Glomerular visceral epithelial cell (primary cell): ENCODE results near the gene SCYL3.
A peak's percentile ranks its signal among the peaks of the same experiment; 100 is the strongest.
"Not testable (repeated sequence)": the region's sequence is repeated elsewhere in the genome, so short reads cannot be mapped to it uniquely, and the experiment has no call there.

ENCODE experiments used
- DNase-seq: peaks from one replicate; pipeline ENCODE4 v3.0.0-alpha.2; 2016; ENCODE audit errors: extremely low spot score

The SCYL3 gene, protein sequence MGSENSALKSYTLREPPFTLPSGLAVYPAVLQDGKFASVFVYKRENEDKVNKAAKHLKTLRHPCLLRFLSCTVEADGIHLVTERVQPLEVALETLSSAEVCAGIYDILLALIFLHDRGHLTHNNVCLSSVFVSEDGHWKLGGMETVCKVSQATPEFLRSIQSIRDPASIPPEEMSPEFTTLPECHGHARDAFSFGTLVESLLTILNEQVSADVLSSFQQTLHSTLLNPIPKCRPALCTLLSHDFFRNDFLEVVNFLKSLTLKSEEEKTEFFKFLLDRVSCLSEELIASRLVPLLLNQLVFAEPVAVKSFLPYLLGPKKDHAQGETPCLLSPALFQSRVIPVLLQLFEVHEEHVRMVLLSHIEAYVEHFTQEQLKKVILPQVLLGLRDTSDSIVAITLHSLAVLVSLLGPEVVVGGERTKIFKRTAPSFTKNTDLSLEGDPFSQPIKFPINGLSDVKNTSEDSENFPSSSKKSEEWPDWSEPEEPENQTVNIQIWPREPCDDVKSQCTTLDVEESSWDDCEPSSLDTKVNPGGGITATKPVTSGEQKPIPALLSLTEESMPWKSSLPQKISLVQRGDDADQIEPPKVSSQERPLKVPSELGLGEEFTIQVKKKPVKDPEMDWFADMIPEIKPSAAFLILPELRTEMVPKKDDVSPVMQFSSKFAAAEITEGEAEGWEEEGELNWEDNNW

DNA sequence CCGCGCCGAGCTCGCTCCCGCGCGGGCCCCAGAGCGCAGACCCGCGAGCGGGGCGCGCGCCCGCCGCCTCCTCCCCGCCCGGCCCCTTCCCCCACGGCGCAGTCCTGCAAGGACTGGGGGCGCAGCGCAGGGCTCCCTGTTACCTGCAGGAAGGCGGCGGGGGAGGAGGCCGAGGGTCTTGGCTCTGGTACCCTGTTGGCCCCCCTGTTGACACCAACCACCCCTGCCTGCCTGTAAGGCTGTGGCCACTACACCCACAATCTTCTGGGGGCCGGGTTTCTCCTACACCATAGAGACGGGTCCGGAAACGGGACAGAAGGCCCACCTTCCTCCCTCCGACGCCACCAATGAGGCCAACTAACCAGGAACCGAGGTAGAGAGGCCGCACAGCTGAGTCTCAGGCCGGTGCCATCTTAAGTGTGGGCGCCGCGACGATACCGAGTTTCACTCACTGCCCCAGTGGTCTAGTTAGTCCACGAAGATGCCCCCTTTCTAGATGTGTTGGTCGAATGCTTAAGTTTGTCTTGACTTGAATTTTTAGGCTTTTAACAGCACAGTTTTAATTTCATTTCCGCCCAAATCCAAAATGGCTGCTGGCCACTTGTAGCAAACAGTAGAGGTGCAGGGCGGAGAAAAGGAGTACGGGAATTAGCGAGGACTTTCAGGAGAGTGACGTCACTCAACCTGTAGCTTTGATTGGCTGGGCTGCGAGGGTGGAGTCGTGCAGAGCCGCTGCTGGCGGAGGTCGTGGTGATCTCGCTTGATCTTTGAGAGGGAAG, at the start of gene SCYL3:
SCYL3 (minus strand) TSS at position 252 of the 779 bp plus-strand sequence. CDS start 5,056 bp downstream, outside the sequence.
- peak; percentile 96 for DNase-seq

DNA sequence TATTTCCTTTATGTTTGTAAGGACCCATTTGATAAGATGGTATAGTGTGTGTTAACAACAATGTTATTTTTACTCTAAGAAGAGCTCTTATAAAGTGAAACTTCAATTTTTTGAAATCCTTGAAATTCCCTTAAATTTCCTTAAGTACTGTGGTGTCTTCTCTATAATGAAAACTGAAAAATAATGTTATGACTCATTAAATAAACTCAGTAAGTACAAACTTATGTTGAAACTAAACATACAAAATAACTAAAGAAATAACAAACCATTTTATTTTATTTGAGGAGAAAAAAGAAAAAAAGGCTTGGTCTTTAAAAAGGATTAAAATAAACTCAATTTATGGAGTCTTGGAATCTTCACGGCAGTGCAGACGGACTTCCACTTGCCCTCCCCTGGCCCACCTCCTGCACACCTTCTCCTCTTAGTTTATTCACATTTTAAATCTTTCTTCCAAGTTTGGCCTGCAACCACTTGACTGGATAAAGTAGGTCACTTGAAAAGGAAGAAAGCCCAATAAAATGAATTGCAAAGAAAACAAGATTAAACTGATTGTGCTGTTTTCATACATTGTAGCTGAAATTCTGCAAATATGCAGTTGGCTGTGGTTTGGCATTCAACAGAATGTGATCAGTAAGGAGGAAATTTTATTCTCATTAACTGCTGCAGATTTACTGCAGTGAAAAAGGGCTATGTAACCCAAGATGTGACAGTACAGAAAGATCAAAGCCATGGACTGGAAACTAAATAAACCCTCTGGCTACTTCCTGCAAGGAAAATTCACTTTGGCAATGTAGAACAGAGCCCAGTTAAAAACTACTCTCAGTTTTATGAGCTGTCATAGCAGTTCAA, 48.5 kb upstream of the SCYL3 start:
- no peak for DNase-seq

DNA sequence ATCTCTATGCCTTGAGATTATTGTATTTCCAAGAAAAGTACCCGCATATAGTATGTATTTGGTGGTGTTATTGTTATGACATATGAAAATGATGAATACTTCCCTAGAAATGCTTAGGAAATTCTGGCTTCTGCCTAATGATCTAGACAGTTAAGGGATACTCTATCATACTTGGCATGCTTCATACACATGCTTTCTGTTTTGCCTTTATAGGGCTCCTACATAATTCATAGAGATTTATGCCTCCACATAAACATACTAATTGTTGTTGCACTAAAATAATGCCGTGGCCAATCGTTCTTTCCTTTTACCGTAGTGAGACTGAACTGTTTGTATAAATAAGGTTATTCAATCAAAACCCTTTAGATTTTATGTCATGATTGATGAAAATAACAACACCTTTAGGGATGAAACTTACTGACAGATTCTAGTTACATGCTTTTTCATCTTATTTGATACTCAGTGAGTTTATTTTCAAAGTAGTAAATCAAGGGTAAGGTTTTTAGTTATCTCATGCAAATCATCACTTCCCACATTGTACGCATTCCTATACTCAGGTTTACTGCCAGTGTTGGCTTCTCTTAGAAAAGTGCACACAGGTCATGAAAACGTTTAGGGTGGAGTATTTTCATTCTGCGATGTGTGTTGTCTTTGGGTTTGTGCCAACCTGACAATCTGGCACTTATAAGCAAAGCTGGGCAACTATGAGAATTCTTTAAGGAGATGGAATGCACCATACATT, 40.5 kb upstream of the SCYL3 start:
- peak; percentile 51 for DNase-seq

DNA sequence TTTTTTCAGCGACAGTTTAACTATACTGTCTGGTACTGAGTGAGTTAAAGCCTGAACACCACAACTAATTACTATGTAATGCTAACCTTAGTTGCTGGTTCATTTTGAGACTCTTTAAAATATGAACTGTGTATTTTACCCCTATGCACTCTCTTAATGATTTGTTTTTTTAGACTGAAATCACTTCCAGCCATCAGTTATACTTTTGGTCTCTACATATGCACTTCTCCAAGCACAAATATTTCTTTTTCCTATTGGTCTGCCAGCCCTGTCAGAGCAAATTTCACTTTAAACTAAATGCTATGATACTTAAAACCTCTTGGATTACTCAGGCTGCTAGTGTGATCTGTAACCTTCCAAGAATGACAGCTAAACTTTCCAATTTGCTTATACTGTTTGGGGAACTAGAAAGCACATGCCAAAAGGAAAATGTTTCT, 38.1 kb upstream of the SCYL3 start:
- DNase-seq: no peak

DNA sequence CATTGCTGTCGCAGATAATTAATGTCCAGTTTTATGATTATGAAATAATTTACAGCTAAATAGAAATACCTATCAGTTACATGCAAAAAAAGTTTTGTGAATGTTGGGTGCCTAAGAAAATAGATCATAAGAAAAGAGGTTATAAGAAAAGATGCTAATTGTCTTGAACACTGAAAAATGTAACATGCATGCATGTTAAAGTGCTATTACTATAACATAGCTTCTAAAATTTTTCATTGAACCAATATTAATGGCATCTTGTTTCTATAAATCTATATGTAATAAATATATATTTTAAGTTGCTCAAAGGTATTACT, 35.5 kb upstream of the SCYL3 start:
- no peak for DNase-seq

DNA sequence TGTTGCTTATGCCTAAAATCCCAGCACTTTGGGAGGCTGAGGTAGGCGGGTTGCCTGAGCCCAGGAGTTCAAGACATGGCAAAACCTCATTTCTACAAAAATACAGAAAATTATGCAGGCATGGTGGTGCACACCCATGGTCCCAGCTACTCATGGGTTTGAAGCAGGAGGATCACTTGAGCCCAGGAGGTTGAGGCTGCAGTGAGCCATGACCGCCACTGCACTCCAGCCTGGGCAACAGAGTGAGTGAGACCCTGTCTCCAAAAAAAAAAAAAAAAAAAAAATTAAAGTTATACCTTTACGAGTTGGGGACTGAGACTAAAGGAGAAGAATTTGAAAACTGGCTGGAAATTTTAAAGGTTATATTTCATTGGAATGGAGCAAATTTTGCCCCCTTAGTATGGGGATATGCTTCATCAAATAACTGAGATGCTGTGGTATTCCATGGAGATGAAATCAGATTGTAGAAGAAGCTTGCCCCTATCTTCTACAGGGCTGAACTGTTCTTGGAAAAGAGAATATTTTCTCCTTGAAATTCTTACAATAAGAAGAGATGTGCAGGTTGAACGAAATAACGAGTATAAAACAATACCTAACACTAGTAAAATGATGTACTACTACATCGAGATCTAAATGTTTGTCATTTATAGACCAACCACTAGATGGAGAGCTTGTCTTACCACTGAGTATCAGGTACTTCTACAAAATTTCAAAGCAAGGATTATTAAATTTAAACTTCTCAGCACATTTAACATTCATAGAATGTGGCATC, 34.9 kb upstream of the SCYL3 start:
- peak; percentile 52 for DNase-seq

DNA sequence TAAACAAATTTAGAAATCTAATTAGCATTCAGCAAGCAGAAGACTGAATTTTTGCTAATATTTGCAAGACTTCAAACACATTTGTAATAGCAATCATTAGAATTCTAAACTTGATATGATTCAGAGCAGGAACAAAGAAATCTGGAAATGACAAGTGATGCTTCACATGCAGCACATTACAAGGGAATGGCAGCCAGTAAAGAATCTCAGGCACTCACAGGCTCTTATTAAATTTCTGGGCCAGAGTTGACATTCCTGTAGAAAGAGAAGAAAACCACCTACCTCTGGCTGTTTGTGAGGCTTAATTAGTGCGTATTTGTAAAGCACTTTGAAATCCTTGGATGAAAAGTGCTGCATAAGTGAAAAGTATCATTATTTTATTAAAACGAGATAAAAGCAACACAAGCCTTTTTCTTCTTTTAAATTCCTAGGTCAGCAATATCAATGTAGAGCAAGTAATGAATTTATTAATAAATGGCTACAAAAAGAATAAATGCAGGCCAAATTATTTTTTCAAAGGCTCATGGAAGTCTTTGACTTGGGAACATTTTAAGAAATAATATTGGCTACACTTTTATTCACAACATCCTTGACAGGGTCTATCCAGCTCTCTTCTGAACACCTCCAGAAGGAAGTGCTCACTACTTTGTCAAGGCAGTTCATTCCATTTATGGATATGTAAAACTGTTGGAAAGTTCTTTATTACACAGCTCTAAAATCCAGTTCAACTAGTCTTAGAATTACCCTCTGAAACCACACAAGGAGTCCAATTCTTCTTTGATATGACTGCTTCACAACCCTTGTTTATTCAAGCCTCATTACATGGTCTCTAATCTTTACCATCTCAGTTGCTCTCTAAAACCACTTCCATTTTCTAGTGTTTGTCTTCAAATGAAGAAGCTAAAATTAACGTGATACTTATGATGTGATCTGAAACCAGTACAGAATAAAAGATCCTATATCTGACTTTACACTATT, 32.1 kb upstream of the SCYL3 start:
- DNase-seq: no peak

DNA sequence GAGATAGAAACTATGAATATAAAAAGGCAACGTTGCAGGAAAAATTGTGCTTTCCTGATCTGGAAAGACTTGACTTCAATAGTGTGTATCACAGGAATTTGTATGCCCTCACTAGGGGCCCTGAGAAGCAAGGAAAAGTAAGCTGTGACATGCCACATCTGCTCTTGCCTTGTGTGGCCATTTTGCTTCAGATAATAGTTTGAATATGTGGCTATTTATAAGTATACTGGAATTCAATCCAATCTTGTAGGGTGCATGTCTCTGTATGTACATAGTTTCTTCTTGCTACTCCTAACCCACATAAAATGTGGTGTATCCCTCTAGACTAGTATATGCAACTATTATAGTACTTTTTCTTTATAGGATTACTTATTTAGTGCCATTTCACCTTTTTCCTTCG, 31.1 kb upstream of the SCYL3 start:
- no peak for DNase-seq

DNA sequence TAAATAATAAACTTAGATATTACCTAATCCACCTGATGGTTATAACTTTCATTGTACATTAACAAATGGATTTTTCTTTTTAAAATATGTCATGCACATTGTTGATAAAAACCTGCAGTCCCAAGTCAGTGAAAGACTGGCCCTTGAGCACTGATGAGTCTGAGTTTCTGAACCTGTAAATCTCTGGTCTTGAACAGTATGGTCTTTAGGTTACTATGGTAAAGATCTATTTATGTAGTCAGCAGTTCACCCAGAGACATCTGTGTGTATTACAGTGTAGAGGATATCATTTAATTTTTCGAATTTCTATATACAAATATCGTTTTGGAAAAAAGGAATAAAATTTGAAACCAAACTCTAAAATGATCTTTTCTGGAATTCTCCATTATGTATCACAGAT, 30.4 kb upstream of the SCYL3 start:
- no peak for DNase-seq

DNA sequence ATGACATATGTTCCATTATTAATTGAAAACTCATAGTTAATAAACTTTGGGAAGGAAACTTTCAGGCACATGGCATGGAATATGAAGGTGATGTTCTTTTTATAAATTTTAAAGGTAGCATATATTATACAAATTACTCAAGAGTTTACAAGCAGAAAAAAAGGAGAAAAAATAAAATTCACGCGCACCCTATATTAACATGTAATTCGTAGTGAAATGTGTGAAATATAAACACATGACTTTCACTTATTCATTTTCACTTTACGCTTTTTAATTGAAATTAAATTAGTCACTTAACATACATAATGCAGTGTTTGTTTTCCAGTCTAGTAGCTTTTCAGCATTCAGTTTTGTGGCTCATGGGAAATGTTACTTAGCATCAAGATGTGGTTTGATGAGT, 27.4 kb upstream of the SCYL3 start:
- no peak for DNase-seq

DNA sequence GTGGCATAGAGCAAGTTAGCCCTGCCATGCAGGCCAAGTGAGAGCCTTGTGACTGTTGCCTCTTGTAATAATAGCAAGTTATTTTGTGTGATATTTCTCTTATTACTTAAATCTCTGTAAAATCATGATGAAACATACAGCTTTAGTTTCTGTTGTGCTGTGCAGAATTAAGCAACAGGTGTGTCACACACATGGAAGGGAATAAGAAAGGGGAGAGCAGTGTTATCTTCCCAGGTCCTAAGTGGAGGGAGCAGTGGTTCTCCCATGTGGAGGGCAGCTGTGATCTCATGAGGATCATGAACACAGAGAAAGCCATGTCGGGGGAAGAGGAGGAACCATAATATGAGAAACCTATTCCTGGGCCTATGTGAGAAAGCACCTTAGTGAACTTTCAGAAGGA, 25.2 kb upstream of the SCYL3 start:
- DNase-seq: no peak

DNA sequence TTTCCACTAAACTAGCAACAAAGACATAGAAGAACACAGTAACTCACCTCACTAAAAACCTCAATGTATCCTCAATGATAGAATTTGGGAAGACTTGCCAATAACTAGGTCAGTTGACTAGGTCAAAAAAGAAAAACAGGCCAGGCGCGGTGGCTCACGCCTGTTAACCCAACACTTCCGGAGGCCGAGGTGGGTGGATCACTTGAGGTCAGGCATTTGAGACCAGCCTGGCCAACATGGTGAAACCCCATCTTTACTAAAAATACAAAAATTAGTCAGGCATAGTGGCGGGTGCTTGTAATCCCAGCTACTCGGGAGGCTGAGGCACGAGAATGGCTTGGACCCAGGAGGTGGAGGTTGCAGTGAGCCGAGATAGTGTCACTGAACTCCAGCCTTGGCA, 24.5 kb upstream of the SCYL3 start:
- DNase-seq: not testable (repeated sequence)

DNA sequence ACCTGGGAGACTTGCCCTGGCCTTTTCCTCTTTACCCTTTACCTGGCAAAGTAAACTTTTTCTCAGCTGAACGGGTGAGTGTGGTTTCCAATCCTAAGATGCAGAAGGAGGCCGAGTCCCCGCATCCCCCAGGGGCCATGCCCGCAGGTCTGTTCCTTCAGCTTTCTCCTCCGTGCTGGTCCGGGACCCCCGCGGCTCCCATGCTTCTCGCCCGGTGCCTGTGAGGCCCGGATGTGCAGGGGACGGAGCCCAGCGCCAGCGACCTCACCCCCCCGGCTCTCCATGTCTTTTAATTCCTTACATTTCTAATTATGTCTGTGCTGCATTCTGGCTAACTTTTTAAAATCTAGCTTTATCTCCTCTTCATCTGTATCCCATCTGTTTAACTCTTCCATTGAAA, 21.5 kb upstream of the SCYL3 start:
- no peak for DNase-seq

DNA sequence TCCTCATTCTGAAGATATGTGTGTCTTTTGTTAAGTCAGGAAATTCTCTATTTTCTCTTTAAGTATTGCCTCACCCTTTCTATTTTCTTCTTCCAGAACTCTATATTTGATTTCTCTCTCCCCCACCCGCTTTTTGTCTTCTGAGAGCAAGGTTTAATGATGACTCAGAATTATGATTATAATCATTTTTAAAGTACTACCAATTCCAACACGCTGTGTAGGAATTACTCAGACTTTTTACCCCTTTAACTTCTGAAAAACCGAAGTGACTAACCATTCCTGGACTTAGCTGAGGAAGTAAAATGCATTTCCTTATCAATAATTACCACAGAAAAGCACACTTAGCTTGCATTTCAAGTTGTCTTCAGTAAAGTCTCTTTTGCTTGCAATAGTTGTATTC, 20.8 kb upstream of the SCYL3 start:
- DNase-seq: no peak

DNA sequence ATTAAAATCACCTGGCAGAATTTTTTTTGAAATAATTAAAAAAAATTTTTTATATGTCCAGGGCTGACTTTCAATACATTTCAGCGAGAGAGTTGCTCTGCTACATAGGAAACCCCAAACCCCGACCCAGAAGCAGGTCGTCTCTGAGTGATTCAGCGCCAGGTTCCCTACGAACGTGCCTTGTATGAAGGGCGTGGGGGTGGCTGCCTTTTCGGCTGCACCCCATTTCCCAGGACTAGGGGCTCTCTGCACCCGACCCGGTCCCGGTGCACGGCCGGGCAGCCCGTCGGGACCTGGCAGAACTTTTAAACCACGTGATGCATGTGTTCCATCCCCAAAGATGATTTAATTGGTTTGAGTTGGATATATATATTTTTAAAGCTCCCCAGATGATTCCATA, 15.8 kb upstream of the SCYL3 start:
- DNase-seq: no peak

DNA sequence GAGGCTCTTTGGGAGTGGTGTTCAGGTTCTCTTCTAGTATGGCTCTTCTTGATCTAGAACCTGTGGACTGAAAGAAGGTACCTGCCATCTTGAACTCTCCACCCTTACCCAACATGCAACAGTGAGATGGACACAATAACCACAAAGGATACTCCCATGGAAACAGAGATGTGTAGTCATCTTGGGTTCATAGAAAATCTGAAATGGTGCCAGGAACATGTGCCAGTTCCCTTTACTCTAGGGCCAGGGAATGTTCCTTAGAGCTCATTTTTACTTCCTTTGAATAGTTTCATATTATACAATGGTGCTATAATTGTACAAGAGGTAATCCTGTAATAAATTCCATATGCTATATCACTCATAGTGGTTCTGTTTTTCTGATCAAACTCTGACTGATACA, 13.2 kb upstream of the SCYL3 start:
- DNase-seq: no peak

DNA sequence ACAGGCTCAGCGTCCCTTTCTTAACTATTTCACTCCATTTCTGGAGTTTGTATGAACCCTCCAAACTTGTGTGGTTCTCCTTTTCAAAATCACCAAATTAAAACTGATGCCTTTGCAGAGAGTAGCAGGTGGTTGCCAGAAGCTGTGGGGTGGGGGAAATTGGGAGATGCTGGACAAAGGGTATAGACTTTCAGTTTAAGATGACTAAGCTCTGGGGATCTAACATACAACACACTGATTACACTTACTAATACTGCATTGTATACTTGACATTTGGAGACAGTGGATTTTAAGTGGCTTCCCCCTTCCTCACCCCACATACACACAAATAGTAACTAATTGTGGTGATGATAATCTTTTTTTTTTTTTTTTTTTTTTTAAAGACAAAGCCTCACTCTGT, 11.1 kb upstream of the SCYL3 start:
- DNase-seq: no peak

DNA sequence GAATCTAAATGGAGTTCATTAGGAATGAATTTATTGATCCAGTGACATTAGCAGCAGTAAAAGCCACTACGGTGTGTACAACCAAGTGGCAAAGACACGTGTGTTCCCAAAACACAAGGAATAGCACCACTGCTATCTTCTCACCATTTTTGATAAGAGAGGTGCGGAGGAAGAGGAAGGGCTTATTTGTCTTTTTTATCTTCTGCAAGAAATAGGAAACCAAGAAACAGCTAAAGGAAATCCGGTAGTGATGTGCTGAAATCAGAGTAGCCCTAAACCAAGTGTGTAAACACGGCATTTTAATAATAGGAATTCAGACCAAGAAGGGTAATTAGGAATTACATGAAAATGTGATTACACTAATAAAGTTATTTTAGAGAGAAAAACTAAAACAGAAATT, 9.1 kb upstream of the SCYL3 start:
- no peak for DNase-seq

DNA sequence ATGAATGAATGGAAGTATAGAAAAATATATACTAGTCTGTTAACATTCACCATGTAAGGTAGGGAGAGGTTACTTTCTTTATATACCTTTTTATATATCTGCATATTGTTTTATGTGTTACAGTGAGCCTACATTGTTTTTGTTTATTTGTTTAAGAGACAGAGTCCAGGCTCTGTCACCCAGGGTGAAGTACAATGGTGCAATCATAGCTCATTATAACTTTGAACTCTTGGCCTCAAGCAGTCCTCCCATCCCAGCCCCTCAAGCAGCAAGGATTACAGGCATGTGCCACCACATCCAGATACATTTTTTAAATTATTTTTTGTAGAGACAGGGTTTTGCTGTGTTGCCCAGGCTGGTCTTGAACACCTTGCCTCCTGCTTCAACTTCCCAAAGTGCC, 7.4 kb upstream of the SCYL3 start:
- DNase-seq: no peak
